ENCODE data around the gene SCAF11. TPM values are rescaled to one million over a fixed set of nuclear protein-coding genes. Genes with fewer than 3 reads are reported as not detected.
"Not testable (repeated sequence)": the region's sequence is repeated elsewhere in the genome, so short reads cannot be mapped to it uniquely, and the experiment has no call there.

SCAF11 gene
- total RNA-seq, 1 donor from 2014 or later, result 35.7 TPM

DNA sequence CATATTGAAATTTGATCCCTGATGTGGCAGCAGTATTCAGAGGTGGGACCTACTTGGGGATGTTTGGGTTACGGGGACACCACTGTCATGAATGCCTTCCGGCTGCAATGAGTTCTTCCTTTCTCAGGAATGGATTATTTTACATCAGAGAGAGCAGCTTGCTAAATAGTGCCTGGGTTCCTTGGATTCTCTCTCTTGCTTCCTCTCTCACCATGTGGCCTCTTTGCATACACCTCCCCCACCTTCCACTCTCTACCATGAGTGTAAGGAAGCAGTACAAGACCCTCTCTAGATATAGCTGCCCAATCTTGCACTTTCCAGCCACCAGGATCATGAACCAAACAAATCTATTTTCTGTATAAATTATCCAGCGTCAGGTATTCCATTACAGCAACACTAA lies 15.4 kb upstream of the SCAF11 start:
- Histone ChIP-seq H3K27ac (no peak overlapping the region), H3K4me1 (no peaks in the 10 kb centered on the region), H3K36me3 (no peaks in the 10 kb centered on the region), H3K27me3 (no peaks in the 10 kb centered on the region), H3K9me3 (no peaks in the 10 kb centered on the region), H3K4me3 (no peak overlapping the region)
- intact Hi-C loops (cut with DNase I), result no loop called here
- DNase-seq (ENCODE audit: low spot score in 2 of 2), result no peak
- TF ChIP-seq, protein P1, sequence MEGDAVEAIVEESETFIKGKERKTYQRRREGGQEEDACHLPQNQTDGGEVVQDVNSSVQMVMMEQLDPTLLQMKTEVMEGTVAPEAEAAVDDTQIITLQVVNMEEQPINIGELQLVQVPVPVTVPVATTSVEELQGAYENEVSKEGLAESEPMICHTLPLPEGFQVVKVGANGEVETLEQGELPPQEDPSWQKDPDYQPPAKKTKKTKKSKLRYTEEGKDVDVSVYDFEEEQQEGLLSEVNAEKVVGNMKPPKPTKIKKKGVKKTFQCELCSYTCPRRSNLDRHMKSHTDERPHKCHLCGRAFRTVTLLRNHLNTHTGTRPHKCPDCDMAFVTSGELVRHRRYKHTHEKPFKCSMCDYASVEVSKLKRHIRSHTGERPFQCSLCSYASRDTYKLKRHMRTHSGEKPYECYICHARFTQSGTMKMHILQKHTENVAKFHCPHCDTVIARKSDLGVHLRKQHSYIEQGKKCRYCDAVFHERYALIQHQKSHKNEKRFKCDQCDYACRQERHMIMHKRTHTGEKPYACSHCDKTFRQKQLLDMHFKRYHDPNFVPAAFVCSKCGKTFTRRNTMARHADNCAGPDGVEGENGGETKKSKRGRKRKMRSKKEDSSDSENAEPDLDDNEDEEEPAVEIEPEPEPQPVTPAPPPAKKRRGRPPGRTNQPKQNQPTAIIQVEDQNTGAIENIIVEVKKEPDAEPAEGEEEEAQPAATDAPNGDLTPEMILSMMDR (IDR thresholded peaks at IDR 0.05), result no peak

DNA sequence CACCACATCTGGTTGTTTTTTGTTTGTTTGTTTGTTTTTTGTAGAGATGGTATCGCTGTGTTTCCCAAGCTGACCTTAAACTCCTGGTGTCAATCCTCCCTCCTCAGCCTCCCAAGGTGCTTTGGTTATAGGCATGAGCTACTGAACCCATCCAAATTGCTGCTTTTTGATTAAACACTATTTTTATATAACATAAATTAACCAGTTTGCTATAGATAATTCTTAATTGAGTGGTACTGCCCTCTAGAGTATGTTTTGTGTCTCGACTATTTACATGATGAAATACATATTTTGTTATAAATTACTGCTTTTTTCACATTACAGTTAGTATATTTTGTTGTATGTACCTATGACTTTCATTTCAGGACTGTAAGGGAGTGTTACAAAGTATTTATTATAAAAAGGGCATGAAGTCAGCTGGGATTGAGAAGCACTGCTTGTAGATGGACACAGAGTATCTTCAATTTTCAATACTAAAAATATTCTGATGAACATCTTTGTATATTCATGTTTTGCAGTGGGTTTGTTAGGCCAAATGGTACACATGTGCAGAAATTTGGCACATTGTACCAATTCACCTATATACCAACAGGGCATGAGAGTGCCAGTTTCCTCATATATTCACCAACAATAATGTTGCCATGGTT lies 14.9 kb upstream of the SCAF11 start:
- H3K9me3 ChIP-seq, result no peaks in the 10 kb centered on the region
- H3K4me1 ChIP-seq, result no peaks in the 10 kb centered on the region
- no peaks in the 10 kb centered on the region for H3K27me3 ChIP-seq
- no peak overlapping the region for H3K27ac ChIP-seq
- no peak overlapping the region for H3K4me3 ChIP-seq
- no peaks in the 10 kb centered on the region for H3K36me3 ChIP-seq
- intact Hi-C loops (cut with DNase I), result no loop called here
- TF ChIP-seq, protein P1 (IDR thresholded peaks at IDR 0.05), result peak in 2 of 3 experiments; percentile 10 to 32
- no peak for DNase-seq (ENCODE audit: low spot score in 2 of 2)

DNA sequence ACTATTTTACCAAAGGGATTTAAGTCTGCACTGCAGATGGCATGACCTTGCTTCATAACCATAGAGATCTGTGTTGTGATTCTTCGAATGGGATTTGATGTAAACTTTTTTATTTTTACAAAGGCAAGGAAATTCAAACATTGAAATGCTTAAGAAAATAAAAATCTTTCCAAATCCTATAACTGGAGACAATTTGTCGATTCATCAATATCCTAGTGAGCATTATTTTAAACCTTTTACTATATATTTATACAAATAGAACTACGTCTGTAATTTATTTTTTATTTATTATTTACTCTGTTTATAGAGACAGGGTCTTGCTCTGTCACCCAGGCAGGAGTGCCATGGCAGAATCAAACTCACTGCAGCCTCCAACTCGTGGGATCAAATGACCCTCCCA lies 14.3 kb upstream of the SCAF11 start:
- no peaks in the 10 kb centered on the region for H3K36me3 ChIP-seq
- TF ChIP-seq, protein P1 (IDR thresholded peaks at IDR 0.05), result no peak
- no peak for DNase-seq (ENCODE audit: low spot score in 2 of 2)
- no peak overlapping the region for H3K27ac ChIP-seq
- H3K9me3 ChIP-seq, result no peaks in the 10 kb centered on the region
- H3K4me1 ChIP-seq, result no peaks in the 10 kb centered on the region
- no peak overlapping the region for H3K4me3 ChIP-seq
- H3K27me3 ChIP-seq, result no peaks in the 10 kb centered on the region
- intact Hi-C loops (cut with DNase I), result no loop called here

DNA sequence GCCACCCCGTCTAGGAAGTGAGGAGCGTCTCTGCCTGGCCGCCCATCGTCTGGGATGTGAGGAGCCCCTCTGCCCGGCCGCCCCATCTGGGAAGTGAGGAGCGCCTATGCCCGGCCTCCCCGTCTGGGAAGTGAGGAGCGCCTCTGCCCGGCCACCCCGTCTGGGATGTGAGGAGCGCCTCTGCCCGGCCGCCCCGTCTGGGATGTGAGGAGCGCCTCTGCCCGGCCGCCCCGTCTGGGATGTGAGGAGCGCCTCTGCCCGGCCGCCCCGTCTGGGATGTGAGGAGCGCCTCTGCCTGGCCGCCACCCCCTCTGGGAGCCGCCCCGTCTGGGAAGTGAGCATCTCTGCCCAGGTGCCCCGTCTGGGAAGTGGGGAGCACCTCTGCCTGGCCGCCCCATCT lies 9.7 kb upstream of the SCAF11 start:
- H3K27ac ChIP-seq; H3K27me3 ChIP-seq; intact Hi-C loops (cut with DNase I): not testable (repeated sequence)

DNA sequence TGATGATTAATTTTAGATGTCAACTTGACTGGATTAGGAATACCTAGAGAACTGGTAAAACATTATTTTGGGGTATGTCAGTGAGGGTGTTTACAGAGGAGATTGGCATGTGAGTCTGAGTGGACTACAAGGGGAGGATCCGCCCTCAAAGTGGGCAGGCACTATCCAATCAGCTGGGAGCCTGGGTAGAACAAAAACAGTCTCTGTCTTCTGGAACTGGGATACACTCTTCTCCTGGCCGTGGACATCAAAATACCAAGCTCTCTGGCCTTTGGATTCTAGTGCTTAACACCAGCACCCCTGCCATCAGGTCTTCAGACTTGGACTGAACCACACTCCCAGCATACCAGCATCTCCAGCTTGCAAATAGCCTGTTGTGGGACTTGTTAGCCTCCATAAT lies 4.4 kb upstream of the SCAF11 start:
- H3K4me3 ChIP-seq, result no peak overlapping the region
- intact Hi-C loops (cut with DNase I), result loop anchor here (5.0 to 10.0 kb wide), 6 partner anchors 62 to 668 kb away; partner anchors contain the start of gene SLC38A1
- no peaks in the 10 kb centered on the region for H3K36me3 ChIP-seq
- H3K27ac ChIP-seq, result no peak overlapping the region
- DNase-seq (ENCODE audit: low spot score in 2 of 2), result no peak
- H3K9me3 ChIP-seq, result no peaks in the 10 kb centered on the region
- H3K27me3 ChIP-seq, result no peaks in the 10 kb centered on the region
- H3K4me1 ChIP-seq, result no peaks in the 10 kb centered on the region
- TF ChIP-seq, protein P1 (IDR thresholded peaks at IDR 0.05), result no peak

More for the DNA sequence above, 9.7 kb upstream of the SCAF11 start:
- H3K4me1 ChIP-seq; H3K4me3 ChIP-seq; H3K36me3 ChIP-seq; DNase-seq (ENCODE audit: low spot score in 2 of 2); H3K9me3 ChIP-seq: not testable (repeated sequence)

DNA sequence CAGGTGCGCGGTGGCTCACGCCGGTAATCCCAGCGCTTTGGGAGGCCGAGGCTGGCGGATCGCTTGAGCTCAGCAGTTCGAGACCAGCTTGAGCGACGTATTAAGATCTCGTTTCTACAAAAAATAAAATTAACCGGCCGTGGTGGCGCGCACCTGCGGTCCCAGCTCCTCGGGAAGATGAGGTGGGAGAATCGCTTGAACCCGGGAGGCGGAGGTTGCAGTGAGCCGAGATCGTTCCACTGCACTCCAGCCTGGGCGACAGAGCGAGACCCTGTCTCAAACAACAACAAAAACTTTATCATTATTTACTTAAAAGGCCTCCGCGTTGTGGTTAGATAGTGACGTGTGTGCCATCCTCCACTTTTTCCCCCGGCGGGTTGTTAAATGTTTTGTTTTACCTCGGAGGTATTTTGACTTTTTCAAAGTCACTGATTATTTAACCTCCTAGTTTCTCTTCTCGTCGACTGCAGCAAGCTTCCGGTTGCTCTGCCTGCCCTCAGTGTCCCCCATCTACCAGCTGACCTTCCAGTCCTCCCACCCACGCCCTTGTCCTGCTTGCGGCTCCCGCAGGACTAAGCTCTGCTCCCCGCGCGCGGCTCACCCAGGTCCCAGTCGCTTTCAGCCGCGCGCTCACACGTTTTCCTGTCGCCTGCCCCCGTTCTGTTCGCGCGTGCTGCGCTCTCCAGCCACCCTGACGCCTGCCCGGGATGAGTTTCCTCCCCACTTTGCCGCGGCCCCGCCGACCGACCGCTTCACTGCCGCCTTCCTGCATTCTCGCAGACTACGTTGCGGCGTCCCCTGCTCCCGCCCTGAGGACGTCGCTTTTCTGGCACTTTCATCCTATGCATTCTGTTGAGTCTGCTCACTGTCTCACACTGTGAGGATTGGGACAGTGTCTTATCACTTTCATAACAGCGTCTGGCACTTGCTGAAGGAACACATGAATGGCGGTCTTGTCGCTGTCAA lies 1.2 kb upstream of the SCAF11 start:
- Histone ChIP-seq H3K9me3 (no peaks in the 10 kb centered on the region), H3K36me3 (peaks cover 0 to 2% of the 10 kb centered on the region in 2 donors), H3K4me3 (peak overlapping the region; percentile 66 to 67), H3K27me3 (no peaks in the 10 kb centered on the region), H3K27ac (peak overlapping the region; percentile 90 to 93), H3K4me1 (peaks cover 20% of the 10 kb centered on the region in 2 donors)
- TF ChIP-seq, protein P1 (IDR thresholded peaks at IDR 0.05), result peak in 1 of 3 experiments; percentile 6
- intact Hi-C loops (cut with DNase I), result loop anchor here (2.0 to 10.0 kb wide), 8 partner anchors 59 to 671 kb away; partner anchors contain the start of genes ARID2, SLC38A1 and SLC38A2
- DNase-seq (ENCODE audit: low spot score in 2 of 2), result peak; percentile 25 to 89
